GM10248 (cell line): Measurements from ENCODE around the gene TMCO4.

Source experiments
- CTCF ChIA-PET: fragments of 300-600 bp; sonication (Branson Sonifier 250); formaldehyde crosslinking; extraction: SDS; loops from one replicate; lab custom pipeline; 2021; ENCODE audit warnings: antibody characterized with exemption; lab: Yijun Ruan, JAX
- POLR2A ChIA-PET: fragments of 350-650 bp; sonication (Branson Sonifier 250); formaldehyde crosslinking; extraction: SDS; loops from one replicate; lab custom pipeline; 2020; ENCODE audit warnings: antibody characterized with exemption; lab: Yijun Ruan, JAX
- DNase-seq: peaks from one replicate; pipeline ENCODE4 v3.0.0; 2012; ENCODE audit errors: extremely low spot score
- TF ChIP-seq, protein P1 (sequence below): IDR thresholded peaks from 2 replicates; pipeline ENCODE4 v1.5.1; 2012; ENCODE audit warnings: mild to moderate bottlenecking, low read depth; ENCODE audit errors: extremely low read depth, missing control alignments, control extremely low read depth

The TMCO4 gene

DNA sequence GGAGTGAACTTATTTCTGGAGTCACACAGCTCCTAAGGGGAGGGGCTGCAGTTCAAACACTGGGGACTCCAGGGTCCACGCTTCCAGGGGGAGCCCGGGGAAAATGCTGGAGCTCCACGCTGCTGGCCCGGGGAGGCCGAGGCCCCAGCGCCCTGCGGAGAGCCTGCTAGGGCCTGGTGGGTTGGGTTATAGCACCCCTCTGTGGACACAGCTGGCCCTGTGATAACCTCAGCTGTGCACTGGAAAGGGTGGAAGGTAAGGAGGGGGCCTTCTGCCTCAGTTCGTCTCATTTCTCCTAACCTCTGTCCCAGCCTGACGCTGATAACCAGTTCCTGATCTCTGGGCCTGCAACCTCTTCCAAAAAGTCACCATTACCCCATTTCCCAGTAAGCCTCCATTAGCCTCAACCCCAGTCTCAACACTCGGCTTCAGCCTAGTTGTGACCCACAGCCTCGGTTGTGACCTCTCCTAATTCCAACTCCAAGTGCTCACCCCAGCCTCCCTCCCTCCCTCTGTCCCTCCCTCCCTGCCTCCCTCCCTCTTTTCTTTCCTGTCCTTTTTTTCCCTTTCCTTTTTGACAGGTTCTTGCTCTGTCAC, 148.5 kb downstream of the TMCO4 start:
- ChIA-PET CTCF (interaction anchor here (0.6 to 4.6 kb wide), 26 partner anchors 9 to 442 kb away, joined by 3 to 46 read pairs (median 4); partner anchors contain the start of genes HTR6 and UBR4), POLR2A (no interaction called here)
- TF ChIP-seq, protein P1, sequence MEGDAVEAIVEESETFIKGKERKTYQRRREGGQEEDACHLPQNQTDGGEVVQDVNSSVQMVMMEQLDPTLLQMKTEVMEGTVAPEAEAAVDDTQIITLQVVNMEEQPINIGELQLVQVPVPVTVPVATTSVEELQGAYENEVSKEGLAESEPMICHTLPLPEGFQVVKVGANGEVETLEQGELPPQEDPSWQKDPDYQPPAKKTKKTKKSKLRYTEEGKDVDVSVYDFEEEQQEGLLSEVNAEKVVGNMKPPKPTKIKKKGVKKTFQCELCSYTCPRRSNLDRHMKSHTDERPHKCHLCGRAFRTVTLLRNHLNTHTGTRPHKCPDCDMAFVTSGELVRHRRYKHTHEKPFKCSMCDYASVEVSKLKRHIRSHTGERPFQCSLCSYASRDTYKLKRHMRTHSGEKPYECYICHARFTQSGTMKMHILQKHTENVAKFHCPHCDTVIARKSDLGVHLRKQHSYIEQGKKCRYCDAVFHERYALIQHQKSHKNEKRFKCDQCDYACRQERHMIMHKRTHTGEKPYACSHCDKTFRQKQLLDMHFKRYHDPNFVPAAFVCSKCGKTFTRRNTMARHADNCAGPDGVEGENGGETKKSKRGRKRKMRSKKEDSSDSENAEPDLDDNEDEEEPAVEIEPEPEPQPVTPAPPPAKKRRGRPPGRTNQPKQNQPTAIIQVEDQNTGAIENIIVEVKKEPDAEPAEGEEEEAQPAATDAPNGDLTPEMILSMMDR, result peak; percentile 85
- DNase-seq, result peak; percentile 77

DNA sequence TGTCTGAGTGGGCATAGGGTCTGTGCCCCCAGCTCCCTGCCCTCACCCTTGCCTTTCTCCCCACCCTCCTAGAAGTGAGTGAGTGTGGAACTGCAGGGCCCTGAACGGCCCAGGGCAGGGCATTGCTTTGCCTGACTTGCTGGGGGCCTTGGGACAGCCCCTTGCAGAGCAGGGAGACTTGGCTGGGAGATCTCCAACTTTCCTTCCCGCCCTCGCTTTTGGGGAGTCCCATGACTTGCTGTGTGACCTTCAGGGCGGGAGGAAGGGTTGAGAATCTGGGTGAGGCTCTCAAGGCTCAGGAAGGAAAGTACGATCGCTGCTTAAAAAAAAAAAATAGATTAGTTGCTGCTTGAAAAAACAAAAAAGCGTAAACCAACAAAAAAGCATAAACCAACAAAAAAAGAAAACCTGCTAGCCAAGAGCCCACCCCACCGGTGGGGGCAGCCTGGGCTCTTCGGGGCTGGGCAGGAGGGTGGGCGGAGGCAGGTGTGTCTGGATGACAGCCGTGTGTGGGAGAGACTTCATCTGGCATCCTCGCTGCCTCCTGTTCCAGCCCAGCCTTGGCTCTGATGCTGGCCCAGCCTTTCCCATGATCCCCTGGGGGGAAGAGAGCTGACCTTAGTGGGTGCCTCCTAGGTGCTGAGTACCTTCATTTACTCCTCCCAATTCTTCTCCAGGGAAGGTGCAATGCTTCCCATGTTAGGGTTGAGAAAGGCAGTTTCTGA, 149.1 kb downstream of the TMCO4 start:
- CTCF ChIA-PET, result interaction anchor here (0.6 to 5.3 kb wide), 25 partner anchors 9 to 441 kb away, joined by 3 to 46 read pairs (median 4); partner anchors contain the start of genes HTR6 and UBR4

DNA sequence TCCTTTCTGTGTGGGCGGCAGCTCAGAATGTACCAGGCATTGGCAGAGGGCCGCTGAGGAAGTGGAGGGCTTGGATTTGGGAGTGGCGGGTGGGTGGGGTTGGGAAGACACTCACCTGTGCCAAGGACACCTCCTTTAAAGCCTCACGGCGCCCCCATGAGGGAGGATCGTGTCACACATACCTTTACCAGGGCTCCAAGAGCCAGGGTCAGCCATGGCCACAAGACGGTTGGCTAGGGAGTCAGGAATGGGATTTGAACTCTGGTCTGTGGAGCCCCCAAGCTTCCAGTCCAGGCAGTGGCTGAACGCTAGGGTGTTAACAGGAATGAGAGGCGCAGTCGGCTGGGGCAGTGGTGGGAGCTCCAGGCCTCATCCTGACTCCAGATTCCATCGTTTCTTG, 151.0 kb downstream of the TMCO4 start:
- TF ChIP-seq, protein P1, result peak; percentile 11
- ChIA-PET CTCF (interaction anchor here (1.2 to 5.3 kb wide), 3 partner anchors 12 to 307 kb away, joined by 3 to 29 read pairs (median 3); no protein-coding TSS in a partner anchor), POLR2A (no interaction called here)
- no peak for DNase-seq

More for the DNA sequence above, 149.1 kb downstream of the TMCO4 start:
- POLR2A ChIA-PET, result no interaction called here
- no peak for DNase-seq
- TF ChIP-seq, protein P1, result no peak

DNA sequence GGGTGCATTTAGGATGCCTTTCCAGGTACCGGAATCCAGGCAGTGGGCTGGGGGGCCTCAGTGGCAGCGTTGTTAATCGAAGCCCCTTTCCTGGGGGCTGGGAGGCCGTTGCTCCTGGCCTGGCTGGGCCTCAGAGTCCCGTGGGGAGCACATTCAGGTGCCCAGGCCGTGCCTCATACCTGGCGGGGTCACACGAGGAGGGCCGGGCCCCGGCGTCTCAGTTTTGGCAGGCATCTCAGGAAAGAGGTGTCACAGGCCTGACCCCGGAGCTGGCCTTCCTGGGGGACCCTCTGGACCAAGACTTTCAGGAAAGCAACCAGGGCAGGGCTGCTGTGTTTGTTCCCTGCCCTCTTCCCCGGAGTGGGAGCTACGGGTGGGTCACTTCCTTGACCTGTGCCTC, 151.5 kb downstream of the TMCO4 start:
- TF ChIP-seq, protein P1, result no peak
- ChIA-PET POLR2A (no interaction called here), CTCF (interaction anchor here (1.2 to 5.3 kb wide), 2 partner anchors 13 to 39 kb away, joined by 3 to 29 read pairs; no protein-coding TSS in a partner anchor)
- DNase-seq, result no peak

DNA sequence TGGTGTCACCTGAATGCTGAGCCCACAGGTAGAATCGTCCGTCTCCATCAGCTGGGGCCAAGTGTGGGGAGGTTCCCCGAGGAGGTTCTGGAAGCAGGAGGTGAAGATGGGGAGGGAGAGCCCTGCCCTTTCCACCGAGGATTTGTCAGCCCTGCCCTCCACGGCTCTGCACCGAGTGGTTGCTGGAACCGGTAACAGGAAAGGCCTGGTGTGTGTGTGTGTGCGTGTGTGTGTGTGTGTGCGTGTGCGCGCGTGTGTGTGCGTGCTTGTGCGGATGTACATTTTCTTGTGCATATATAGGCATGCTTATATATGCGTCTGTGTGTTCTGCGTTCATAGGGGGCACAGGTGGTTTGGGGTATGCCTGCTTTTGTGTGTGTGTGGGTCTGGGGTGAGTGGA, 152.1 kb downstream of the TMCO4 start:
- ChIA-PET CTCF (interaction anchor here (1.0 to 5.3 kb wide), 3 partner anchors 13 to 303 kb away, joined by 3 to 29 read pairs (median 3); no protein-coding TSS in a partner anchor), POLR2A (no interaction called here)
- TF ChIP-seq, protein P1, result no peak
- no peak for DNase-seq
